HEK293 (cell line): Measurements from ENCODE around the gene ZNF684.
A peak's percentile ranks its signal among the peaks of the same experiment; 100 is the strongest.

Source experiments
- CTCF ChIA-PET: fragments of 350-600 bp; formaldehyde crosslinking; extraction: SDS; loops from one replicate; lab custom pipeline; 2021; ENCODE audit warnings: antibody characterized with exemption; lab: Yijun Ruan, JAX
- POLR2A ChIA-PET: fragments of 300-600 bp; formaldehyde crosslinking; extraction: SDS; loops from one replicate; lab custom pipeline; 2020; ENCODE audit warnings: antibody characterized with exemption, inconsistent platforms; lab: Yijun Ruan, JAX
- H3K27ac ChIP-seq: fragments of 200-500 bp; sonication (Bioruptor generic); 2 replicates; pipeline ENCODE4 v1.5.1; 2014; ENCODE audit warnings: low read depth, low read length, control low read depth, inconsistent platforms; ENCODE audit errors: extremely low read depth
- H3K36me3 ChIP-seq, 2 experiments: fragments of 200-500 bp in 1 of 2; sonication (Bioruptor generic) in 1 of 2; 1 replicate in 1 of 2; 2 replicates in 1 of 2; pipeline ENCODE4 v1.5.1; 2014 to 2017; ENCODE audit warnings: inconsistent platforms in 2 of 2, low read length in 2 of 2; ENCODE audit not compliant: control insufficient read depth in 2 of 2, insufficient read depth in 1 of 2
- H3K4me1 ChIP-seq: fragments of 200-500 bp; sonication (Bioruptor generic); 2 replicates; pipeline ENCODE4 v1.5.1; 2014; ENCODE audit warnings: mild to moderate bottlenecking, low read length, inconsistent platforms; ENCODE audit not compliant: control insufficient read depth, insufficient read depth
- H3K4me3 ChIP-seq: 2 replicates; pipeline ENCODE4 v1.5.1; 2011; ENCODE audit warnings: low read depth, mild to moderate bottlenecking, control low read depth, low read length, moderate library complexity
- H3K9me3 ChIP-seq: fragments of 200-500 bp; sonication (Bioruptor generic); 2 replicates; pipeline ENCODE4 v1.5.1; 2014; ENCODE audit warnings: low read depth, low read length, inconsistent platforms; ENCODE audit not compliant: control insufficient read depth, insufficient read depth
- KLF1 ChIP-seq: fragments of 450-650 bp; formaldehyde crosslinking; IDR thresholded peaks from 2 replicates; pipeline ENCODE4 v1.5.1; 2016; ENCODE audit warnings: missing biosample characterization, missing genetic modification characterization
- KLF7 ChIP-seq: fragments of 450-650 bp; formaldehyde crosslinking; IDR thresholded peaks from 2 replicates; pipeline ENCODE4 v1.5.1; 2016; ENCODE audit warnings: missing biosample characterization, missing genetic modification characterization, borderline replicate concordance
- SCRT1 ChIP-seq: fragments of 450-650 bp; formaldehyde crosslinking; IDR thresholded peaks from 2 replicates; pipeline ENCODE4 v1.5.1; 2016; ENCODE audit warnings: missing biosample characterization, missing genetic modification characterization, borderline replicate concordance
- SP3 ChIP-seq: fragments of 450-650 bp; formaldehyde crosslinking; IDR thresholded peaks from 2 replicates; pipeline ENCODE4 v1.5.1; 2016; ENCODE audit warnings: missing biosample characterization, missing genetic modification characterization
- TRIM28 ChIP-seq: IDR thresholded peaks from 2 replicates; pipeline ENCODE4 v1.6.1; 2011; ENCODE audit warnings: low read length, control low read depth, borderline replicate concordance
- WT1 ChIP-seq: fragments of 450-650 bp; formaldehyde crosslinking; IDR thresholded peaks from 2 replicates; pipeline ENCODE4 v1.5.1; 2016; ENCODE audit warnings: missing biosample characterization, missing genetic modification characterization
- YY1 ChIP-seq: fragments of 450-650 bp; formaldehyde crosslinking; IDR thresholded peaks from 2 replicates; pipeline ENCODE4 v1.5.1; 2018; ENCODE audit warnings: missing biosample characterization, missing genetic modification characterization
- YY2 ChIP-seq: fragments of 450-650 bp; formaldehyde crosslinking; IDR thresholded peaks from 2 replicates; pipeline ENCODE4 v1.5.1; 2016; ENCODE audit warnings: missing biosample characterization, missing genetic modification characterization
- ZBTB7A ChIP-seq: fragments of 450-650 bp; formaldehyde crosslinking; IDR thresholded peaks from 2 replicates; pipeline ENCODE4 v1.5.1; 2016; ENCODE audit warnings: low read depth, missing biosample characterization, missing genetic modification characterization
- ZEB2 ChIP-seq: fragments of 450-650 bp; formaldehyde crosslinking; IDR thresholded peaks from 2 replicates; pipeline ENCODE4 v1.5.1; 2016; ENCODE audit warnings: missing biosample characterization, missing genetic modification characterization
- ZFP41 ChIP-seq: fragments of 450-650 bp; formaldehyde crosslinking; IDR thresholded peaks from 2 replicates; pipeline ENCODE4 v1.5.1; 2016; ENCODE audit warnings: missing biosample characterization, missing genetic modification characterization, borderline replicate concordance
- ZNF112 ChIP-seq: fragments of 450-650 bp; formaldehyde crosslinking; IDR thresholded peaks from 2 replicates; pipeline ENCODE4 v1.5.0; 2017; ENCODE audit warnings: missing biosample characterization, missing genetic modification characterization
- ZNF133 ChIP-seq: fragments of 450-650 bp; formaldehyde crosslinking; IDR thresholded peaks from 2 replicates; pipeline ENCODE4 v1.5.1; 2016; ENCODE audit warnings: missing biosample characterization, missing genetic modification characterization
- ZNF157 ChIP-seq: fragments of 450-650 bp; formaldehyde crosslinking; IDR thresholded peaks from 2 replicates; pipeline ENCODE4 v1.5.1; 2016; ENCODE audit warnings: missing biosample characterization, missing genetic modification characterization
- ZNF184 ChIP-seq: fragments of 450-650 bp; IDR thresholded peaks from 2 replicates; pipeline ENCODE4 v1.5.1; 2018; ENCODE audit warnings: missing biosample characterization, mild to moderate bottlenecking, missing genetic modification characterization
- ZNF202 ChIP-seq: fragments of 450-650 bp; formaldehyde crosslinking; IDR thresholded peaks from 2 replicates; pipeline ENCODE4 v1.5.1; 2016; ENCODE audit warnings: missing biosample characterization, missing genetic modification characterization, borderline replicate concordance
- ZNF274 ChIP-seq, 2 experiments: fragments of 200-500 bp in 1 of 2; fragments of 450-650 bp in 1 of 2; sonication (Bioruptor generic) in 1 of 2; formaldehyde crosslinking in 1 of 2; IDR thresholded peaks; 2 replicates each; pipeline versions ENCODE4 v1.5.1 to v1.6.1; 2014 to 2016; ENCODE audit warnings: borderline replicate concordance in 1 of 2, inconsistent platforms in 1 of 2, low read length in 1 of 2, missing biosample characterization in 1 of 2, missing genetic modification characterization in 1 of 2
- ZNF366 ChIP-seq: fragments of 450-650 bp; formaldehyde crosslinking; conservative IDR thresholded peaks from 2 replicates; pipeline ENCODE4 v1.5.1; 2016; ENCODE audit warnings: missing biosample characterization, missing genetic modification characterization
- ZNF416 ChIP-seq: fragments of 450-650 bp; formaldehyde crosslinking; IDR thresholded peaks from 2 replicates; pipeline ENCODE4 v1.5.1; 2016; ENCODE audit warnings: missing biosample characterization, missing genetic modification characterization
- ZNF48 ChIP-seq: fragments of 450-650 bp; formaldehyde crosslinking; IDR thresholded peaks from 2 replicates; pipeline ENCODE4 v1.5.1; 2016; ENCODE audit warnings: missing biosample characterization, missing genetic modification characterization
- ZNF585B ChIP-seq: fragments of 450-650 bp; formaldehyde crosslinking; IDR thresholded peaks from 2 replicates; pipeline ENCODE4 v1.5.1; 2016; ENCODE audit warnings: missing biosample characterization, missing genetic modification characterization
- ZNF610 ChIP-seq: fragments of 450-650 bp; formaldehyde crosslinking; IDR thresholded peaks from 2 replicates; pipeline ENCODE4 v1.5.1; 2016; ENCODE audit warnings: missing biosample characterization, missing genetic modification characterization, borderline replicate concordance
- TF ChIP-seq, protein P1 (sequence below): fragments of 450-650 bp; formaldehyde crosslinking; IDR thresholded peaks from 2 replicates; pipeline ENCODE4 v1.5.1; 2016; ENCODE audit warnings: missing biosample characterization, missing genetic modification characterization, low read depth
- TF ChIP-seq, protein P2 (sequence below): fragments of 450-650 bp; formaldehyde crosslinking; IDR thresholded peaks from 2 replicates; pipeline ENCODE4 v1.5.1; 2016; ENCODE audit warnings: missing biosample characterization, missing genetic modification characterization

The ZNF684 gene

DNA sequence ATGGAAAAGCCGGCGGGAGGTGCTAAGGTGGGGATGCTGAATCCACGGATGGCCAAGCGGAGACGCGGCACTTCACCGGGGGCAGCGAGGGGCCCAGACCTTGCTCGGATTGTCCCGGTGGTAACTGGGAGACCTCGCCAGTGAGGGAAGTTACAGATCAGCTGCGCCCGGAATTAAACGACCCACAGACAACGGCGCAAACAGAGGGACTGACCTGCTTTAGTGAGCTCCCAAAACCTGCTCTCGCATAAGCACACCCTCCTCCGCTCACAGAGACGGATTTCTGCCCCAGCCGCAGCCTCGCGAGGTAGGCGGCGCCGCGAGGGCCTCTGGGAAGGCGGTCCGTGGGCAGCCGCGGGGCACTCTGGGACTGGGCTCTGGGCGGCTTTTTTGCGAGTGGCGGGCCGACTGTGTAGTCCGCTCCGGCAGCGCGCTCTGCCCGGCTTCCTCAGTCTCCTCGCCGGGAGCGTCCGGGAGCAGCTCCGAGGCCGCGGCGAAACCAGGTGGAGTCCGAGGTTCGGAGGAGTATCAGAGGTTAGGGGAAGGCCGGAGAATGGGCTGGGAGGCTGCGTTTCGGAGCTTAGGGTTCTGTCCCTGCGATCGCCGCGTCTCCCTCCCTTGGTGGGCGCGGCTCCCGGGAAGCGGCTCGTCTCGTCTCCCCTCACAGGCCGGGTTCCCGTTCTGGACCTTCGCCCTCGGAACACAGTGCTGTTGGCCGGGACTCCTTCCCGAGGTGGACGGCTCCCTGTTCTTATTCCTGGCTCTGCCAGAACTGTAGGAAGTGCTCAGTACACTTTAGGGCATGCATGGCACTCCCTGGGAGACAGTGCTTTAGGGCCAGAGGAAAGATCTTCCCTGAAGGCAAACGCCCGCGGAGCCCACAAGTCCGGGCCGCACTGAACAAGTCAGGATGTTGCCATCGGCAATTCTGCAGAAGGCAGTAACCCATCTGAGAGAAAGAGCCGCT is 22.8 kb upstream of the ZNF684 start, which contains the start of gene EXO5 (continued):
- TF ChIP-seq ZNF585B (tag by site-specific recombination): 0 out of 2 replicates have a peak, but pooled peaks have one; percentile 3
- peak; percentile 68 for TF ChIP-seq KLF1 (tag by site-specific recombination)
- TF ChIP-seq ZNF202 (tag by site-specific recombination): no peak
- peak; percentile 68 for TF ChIP-seq SP3 (tag by site-specific recombination)
- TF ChIP-seq ZNF184 (tag by site-specific recombination): no peak
- TF ChIP-seq WT1 (tag by site-specific recombination): no peak
- TF ChIP-seq KLF7 (tag by site-specific recombination): no peak
- no peak for TF ChIP-seq SCRT1 (tag by site-specific recombination)
- TF ChIP-seq ZNF112 (tag by site-specific recombination): no peak
- TF ChIP-seq, all 188 proteins: peak for 56

DNA sequence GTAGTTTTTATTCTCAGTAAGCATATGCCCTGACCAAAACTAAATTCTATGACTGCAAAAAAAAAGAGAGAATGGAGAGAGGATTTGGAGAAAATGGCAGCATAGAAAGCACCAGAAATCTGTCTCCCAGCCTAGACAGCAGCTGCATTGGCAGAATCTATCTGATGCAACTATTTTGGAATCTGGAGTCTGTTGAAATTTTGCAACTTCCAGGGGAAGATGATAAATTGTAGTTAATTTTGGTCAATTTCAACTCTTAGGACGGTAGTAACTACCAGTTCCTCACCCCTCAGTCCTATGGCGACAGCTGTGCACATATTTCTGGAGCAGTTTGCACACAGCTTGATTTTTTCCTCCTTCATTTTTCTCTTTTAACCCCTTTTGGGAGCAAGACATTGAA is 11.9 kb upstream of the ZNF684 start:
- Histone ChIP-seq H3K9me3 (0 out of 2 replicates have a peak, but pooled peaks cover 2% of the 10 kb centered on the region), H3K4me1 (no peaks in the 10 kb centered on the region), H3K27ac (no peak overlapping the region), H3K36me3 (peaks cover 0 to 14% of the 10 kb centered on the region in 2 experiments; a peak in 1 of 3 replicates), H3K4me3 (no peak overlapping the region)
- TF ChIP-seq TRIM28 (no peak), YY1 (tag by site-specific recombination) (no peak), ZFP41 (no peak), ZEB2 (tag by site-specific recombination) (no peak), ZNF274 (IDR thresholded peaks at IDR 0.05; ENCODE audit: low read length) (no peak), ZNF274 (tag by site-specific recombination; IDR thresholded peaks at IDR 0.05; ENCODE audit: borderline replicate concordance) (no peak), ZNF610 (tag by site-specific recombination) (no peak), ZBTB7A (tag by site-specific recombination) (no peak), ZNF48 (tag by site-specific recombination) (no peak), ZNF416 (tag by site-specific recombination) (no peak), ZNF157 (tag by site-specific recombination) (no peak)
- TF ChIP-seq, protein P1, sequence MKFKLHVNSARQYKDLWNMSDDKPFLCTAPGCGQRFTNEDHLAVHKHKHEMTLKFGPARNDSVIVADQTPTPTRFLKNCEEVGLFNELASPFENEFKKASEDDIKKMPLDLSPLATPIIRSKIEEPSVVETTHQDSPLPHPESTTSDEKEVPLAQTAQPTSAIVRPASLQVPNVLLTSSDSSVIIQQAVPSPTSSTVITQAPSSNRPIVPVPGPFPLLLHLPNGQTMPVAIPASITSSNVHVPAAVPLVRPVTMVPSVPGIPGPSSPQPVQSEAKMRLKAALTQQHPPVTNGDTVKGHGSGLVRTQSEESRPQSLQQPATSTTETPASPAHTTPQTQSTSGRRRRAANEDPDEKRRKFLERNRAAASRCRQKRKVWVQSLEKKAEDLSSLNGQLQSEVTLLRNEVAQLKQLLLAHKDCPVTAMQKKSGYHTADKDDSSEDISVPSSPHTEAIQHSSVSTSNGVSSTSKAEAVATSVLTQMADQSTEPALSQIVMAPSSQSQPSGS: no peak
- POLR2A ChIA-PET: interaction anchor here (1.2 to 1.3 kb wide), 2 partner anchors 11 to 12 kb away, joined by 3 read pairs; partner anchors contain the start of genes EXO5 and ZNF684
- CTCF ChIA-PET: no interaction called here

DNA sequence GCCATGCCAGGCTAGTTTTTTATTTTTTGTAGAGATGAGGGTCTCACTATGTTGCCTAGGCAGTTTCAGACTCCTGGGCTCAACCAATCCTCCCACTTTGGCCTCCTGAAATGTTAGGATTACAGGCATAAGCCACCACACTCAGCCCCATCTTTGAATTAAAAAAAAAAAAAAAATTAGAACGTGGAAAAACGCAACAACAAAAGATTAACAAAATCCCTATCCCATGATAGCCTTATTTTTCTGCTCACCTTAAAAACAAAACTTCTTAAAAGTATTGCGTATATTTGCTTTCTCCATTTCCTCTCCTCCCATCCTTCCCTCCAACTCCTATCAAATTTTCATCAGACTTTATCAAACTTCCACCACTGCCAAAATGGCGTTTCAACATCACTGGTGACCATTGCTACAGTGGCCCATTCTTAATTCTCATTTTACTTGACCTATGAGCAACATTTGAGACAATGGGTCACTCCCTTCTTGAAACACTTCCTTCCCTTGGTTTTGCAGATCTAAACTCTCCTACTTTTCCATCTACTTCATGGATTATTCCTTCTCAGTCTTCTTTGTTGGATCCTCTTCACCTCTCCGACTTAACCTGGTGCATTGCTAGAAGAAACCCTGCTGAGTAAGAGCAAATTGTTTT is 579 bp upstream of the ZNF684 start:
- Histone ChIP-seq H3K4me3 (peak overlapping the region; percentile 66), H3K36me3 (peaks cover 4 to 12% of the 10 kb centered on the region in 2 experiments; a peak in 2 of 3 replicates), H3K4me1 (no peaks in the 10 kb centered on the region), H3K27ac (no peak overlapping the region), H3K9me3 (no peaks in the 10 kb centered on the region)
- ChIA-PET CTCF (interaction anchor here (0.6 to 1.4 kb wide), 2 partner anchors 37 to 138 kb away, joined by 3 to 4 read pairs; no protein-coding TSS in a partner anchor), POLR2A (interaction anchor here (0.5 to 2.4 kb wide), 13 partner anchors 12 to 830 kb away, joined by 3 to 17 read pairs (median 3); partner anchors contain the start of genes NFYC and ZFP69B)
- TF ChIP-seq YY2 (0 out of 2 replicates have a peak, but pooled peaks have one; percentile 31), ZNF133 (tag by site-specific recombination) (peak; percentile 56), ZNF366 (tag by site-specific recombination) (peak; percentile 55), ZNF610 (tag by site-specific recombination) (no peak), YY1 (tag by site-specific recombination) (peak; percentile 55; the same call in 1 of the 2 replicates)
- TF ChIP-seq, protein P2, sequence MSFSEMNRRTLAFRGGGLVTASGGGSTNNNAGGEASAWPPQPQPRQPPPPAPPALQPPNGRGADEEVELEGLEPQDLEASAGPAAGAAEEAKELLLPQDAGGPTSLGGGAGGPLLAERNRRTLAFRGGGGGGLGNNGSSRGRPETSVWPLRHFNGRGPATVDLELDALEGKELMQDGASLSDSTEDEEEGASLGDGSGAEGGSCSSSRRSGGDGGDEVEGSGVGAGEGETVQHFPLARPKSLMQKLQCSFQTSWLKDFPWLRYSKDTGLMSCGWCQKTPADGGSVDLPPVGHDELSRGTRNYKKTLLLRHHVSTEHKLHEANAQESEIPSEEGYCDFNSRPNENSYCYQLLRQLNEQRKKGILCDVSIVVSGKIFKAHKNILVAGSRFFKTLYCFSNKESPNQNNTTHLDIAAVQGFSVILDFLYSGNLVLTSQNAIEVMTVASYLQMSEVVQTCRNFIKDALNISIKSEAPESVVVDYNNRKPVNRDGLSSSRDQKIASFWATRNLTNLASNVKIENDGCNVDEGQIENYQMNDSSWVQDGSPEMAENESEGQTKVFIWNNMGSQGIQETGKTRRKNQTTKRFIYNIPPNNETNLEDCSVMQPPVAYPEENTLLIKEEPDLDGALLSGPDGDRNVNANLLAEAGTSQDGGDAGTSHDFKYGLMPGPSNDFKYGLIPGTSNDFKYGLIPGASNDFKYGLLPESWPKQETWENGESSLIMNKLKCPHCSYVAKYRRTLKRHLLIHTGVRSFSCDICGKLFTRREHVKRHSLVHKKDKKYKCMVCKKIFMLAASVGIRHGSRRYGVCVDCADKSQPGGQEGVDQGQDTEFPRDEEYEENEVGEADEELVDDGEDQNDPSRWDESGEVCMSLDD (tag by site-specific recombination): no peak
